HTERT RPE-1 (cell line): Measurements from ENCODE around the gene HBQ1.
"Not testable (repeated sequence)": the region's sequence is repeated elsewhere in the genome, so short reads cannot be mapped to it uniquely, and the experiment has no call there.

ENCODE experiments used
- in situ Hi-C: fragments of 300-500 bp; cut with MboI; formaldehyde crosslinking; loops from 4 replicates; pipeline ENCODE4 v1.14.3; 2020; ENCODE audit warnings: low sequenced_read_pairs

Gene HBQ1

DNA sequence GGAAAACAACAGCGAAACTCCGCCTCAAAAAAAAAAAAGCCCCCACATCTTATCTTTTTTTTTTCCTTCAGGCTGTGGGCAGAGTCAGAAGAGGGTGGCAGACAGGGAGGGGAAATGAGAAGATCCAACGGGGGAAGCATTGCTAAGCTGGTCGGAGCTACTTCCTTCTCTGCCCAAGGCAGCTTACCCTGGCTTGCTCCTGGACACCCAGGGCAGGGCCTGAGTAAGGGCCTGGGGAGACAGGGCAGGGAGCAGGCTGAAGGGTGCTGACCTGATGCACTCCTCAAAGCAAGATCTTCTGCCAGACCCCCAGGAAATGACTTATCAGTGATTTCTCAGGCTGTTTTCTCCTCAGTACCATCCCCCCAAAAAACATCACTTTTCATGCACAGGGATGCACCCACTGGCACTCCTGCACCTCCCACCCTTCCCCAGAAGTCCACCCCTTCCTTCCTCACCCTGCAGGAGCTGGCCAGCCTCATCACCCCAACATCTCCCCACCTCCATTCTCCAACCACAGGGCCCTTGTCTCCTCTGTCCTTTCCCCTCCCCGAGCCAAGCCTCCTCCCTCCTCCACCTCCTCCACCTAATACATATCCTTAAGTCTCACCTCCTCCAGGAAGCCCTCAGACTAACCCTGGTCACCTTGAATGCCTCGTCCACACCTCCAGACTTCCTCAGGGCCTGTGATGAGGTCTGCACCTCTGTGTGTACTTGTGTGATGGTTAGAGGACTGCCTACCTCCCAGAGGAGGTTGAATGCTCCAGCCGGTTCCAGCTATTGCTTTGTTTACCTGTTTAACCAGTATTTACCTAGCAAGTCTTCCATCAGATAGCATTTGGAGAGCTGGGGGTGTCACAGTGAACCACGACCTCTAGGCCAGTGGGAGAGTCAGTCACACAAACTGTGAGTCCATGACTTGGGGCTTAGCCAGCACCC, 5.0 kb upstream of the HBQ1 start:
- in situ Hi-C loops = no loop called here

DNA sequence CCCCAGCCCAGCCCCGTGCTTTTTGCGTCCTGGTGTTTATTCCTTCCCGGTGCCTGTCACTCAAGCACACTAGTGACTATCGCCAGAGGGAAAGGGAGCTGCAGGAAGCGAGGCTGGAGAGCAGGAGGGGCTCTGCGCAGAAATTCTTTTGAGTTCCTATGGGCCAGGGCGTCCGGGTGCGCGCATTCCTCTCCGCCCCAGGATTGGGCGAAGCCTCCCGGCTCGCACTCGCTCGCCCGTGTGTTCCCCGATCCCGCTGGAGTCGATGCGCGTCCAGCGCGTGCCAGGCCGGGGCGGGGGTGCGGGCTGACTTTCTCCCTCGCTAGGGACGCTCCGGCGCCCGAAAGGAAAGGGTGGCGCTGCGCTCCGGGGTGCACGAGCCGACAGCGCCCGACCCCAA, 4.3 kb upstream of the HBQ1 start:
- in situ Hi-C loops = not testable (repeated sequence)

DNA sequence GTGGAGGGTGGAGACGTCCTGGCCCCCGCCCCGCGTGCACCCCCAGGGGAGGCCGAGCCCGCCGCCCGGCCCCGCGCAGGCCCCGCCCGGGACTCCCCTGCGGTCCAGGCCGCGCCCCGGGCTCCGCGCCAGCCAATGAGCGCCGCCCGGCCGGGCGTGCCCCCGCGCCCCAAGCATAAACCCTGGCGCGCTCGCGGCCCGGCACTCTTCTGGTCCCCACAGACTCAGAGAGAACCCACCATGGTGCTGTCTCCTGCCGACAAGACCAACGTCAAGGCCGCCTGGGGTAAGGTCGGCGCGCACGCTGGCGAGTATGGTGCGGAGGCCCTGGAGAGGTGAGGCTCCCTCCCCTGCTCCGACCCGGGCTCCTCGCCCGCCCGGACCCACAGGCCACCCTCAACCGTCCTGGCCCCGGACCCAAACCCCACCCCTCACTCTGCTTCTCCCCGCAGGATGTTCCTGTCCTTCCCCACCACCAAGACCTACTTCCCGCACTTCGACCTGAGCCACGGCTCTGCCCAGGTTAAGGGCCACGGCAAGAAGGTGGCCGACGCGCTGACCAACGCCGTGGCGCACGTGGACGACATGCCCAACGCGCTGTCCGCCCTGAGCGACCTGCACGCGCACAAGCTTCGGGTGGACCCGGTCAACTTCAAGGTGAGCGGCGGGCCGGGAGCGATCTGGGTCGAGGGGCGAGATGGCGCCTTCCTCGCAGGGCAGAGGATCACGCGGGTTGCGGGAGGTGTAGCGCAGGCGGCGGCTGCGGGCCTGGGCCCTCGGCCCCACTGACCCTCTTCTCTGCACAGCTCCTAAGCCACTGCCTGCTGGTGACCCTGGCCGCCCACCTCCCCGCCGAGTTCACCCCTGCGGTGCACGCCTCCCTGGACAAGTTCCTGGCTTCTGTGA, 3.5 kb upstream of the HBQ1 start, which contains the start of gene HBA1:
Gene HBA1 (plus strand): TSS at position 204 of the 906 bp plus-strand sequence. CDS start 37 bp downstream, at position 241.
- in situ Hi-C loops = not testable (repeated sequence)

GRCh38 chr16:177394-177822, 2.9 kb upstream of the HBQ1 start:
- in situ Hi-C loops = no loop called here

DNA sequence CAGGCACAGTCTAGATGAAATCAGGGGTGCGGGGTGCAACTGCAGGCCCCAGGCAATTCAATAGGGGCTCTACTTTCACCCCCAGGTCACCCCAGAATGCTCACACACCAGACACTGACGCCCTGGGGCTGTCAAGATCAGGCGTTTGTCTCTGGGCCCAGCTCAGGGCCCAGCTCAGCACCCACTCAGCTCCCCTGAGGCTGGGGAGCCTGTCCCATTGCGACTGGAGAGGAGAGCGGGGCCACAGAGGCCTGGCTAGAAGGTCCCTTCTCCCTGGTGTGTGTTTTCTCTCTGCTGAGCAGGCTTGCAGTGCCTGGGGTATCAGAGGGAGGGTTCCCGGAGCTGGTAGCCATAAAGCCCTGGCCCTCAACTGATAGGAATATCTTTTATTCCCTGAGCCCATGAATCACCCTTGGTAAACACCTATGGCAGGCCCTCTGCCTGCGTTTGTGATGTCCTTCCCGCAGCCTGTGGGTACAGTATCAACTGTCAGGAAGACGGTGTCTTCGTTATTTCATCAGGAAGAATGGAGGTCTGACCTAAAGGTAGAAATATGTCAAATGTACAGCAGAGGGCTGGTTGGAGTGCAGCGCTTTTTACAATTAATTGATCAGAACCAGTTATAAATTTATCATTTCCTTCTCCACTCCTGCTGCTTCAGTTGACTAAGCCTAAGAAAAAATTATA, 2.1 kb upstream of the HBQ1 start:
- in situ Hi-C loops = no loop called here

DNA sequence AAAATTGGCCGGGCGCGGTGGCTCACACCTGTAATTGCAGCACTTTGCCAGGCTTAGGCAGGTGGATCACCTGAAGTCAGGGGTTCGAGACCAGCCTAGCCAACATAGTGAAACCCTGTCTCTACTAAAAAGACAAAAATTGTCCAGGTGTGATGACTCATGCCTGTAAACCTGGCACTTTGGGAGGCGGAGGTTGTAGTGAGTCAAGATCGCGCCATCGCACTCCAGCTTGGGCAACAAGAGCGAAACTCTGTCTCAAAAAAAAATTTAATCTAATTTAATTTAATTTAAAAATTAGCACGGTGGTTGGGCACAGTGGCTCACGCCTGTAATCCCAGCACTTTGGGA, 1.6 kb upstream of the HBQ1 start:
- in situ Hi-C loops = no loop called here

DNA sequence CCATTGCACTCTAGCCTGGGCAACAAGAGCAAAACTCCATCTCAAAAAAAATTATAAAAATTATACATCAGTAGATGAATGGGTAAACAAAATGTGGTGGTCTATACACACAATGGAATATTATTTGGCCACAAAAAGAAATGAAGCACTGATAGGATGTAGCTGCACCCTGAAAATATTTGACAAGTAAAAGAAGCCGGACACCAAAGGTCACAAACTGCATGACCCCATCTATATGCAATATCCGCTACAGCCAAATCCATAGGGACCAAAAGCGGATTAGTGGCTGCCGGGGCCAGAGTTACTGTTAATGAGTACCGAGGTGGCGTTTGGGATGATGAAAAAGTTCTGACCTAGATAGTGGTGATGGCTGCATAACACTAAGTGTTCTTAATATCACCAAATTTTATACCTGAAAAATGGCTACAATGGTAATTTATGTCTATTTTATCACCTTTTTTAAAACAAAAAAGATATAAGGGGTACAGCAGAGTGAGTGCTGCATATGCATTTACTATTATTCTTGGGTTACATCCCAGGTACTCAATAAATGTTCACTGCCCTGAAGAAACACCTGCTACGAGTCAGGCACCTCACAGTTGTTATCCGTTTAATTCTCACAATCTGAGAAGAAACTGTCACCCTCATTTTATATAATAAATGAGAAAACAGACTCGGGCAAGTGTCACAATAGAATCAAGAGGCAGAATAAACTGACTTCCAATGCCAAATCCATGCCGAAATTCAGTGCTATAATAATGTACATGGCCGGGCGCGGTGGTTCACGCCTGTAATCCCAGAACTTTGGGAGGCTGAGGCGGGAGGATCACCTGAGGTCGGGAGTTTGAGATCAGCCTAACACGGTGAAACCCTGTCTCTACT, 807 bp upstream of the HBQ1 start:
- in situ Hi-C loops = no loop called here

DNA sequence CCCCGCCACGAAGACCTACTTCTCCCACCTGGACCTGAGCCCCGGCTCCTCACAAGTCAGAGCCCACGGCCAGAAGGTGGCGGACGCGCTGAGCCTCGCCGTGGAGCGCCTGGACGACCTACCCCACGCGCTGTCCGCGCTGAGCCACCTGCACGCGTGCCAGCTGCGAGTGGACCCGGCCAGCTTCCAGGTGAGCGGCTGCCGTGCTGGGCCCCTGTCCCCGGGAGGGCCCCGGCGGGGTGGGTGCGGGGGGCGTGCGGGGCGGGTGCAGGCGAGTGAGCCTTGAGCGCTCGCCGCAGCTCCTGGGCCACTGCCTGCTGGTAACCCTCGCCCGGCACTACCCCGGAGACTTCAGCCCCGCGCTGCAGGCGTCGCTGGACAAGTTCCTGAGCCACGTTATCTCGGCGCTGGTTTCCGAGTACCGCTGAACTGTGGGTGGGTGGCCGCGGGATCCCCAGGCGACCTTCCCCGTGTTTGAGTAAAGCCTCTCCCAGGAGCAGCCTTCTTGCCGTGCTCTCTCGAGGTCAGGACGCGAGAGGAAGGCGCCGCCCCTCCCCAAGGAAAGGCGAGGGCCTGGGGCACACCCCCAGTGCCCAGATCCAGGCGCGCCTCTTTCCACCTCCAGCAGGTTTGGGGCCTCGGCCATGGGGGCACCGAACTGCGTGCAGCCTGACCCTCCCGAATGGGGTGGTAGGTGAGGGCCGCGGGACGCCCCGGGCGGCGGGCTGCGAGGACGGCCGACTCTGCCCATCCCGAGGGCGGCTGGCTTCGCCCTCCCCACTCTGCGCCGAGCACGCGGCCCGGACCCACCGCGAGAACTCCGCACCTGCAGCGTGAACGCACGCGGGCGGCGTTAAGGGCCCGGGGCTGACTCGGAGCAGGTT, 664 bp downstream of the HBQ1 start:
- in situ Hi-C loops = no loop called here

- in situ Hi-C loops = no loop called here
Observed at GRCh38 chr16:181565-182021, 1.3 kb downstream of the HBQ1 start.

GRCh38 chr16:183005-183404, 2.7 kb downstream of the HBQ1 start:
- in situ Hi-C loops = no loop called here

DNA sequence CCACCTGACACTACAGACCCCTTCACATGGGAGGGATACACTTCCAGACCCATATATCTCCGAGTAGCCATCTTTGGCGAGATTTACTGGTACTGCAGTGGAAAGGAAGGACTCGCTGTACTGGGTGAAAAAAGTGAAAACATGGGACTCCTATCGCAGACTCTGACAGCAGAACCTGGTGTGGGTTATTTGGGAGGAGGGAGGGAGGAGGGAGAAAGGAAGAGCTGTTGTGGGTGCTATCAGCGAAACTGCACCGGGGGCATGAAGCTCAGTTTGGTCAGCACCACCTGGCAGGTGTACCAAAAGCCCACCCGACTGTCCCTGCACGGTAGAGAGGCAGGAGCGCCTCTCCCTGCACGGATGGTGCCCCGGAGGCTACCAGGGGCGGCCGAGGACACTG, 5.0 kb downstream of the HBQ1 start:
- in situ Hi-C loops = no loop called here

DNA sequence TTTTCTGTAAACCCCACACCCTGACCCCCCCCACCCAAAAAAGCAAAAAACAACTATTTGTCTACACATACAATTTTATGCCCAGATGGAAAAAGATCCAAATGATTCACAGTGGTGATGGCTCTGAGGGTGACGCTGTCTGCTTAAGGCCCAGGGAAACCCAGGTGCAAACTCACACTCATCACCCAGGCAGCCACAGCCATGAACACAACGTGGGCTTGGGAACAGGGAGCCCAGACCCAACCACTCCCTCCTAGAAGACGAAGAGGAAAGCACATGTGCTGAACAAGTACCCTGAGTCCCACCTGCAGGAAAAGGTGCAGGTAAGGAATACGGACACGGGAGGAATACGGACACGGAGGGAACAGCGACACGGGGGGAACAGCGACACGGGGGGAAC, 5.4 kb downstream of the HBQ1 start:
- in situ Hi-C loops = no loop called here

GRCh38 chr16:187330-187729, 7.1 kb downstream of the HBQ1 start:
- in situ Hi-C loops = no loop called here

GRCh38 chr16:188674-189073, 8.4 kb downstream of the HBQ1 start:
- in situ Hi-C loops = no loop called here

- in situ Hi-C loops = no loop called here
Observed at GRCh38 chr16:189604-190186, 9.4 kb downstream of the HBQ1 start.

GRCh38 chr16:191831-192230, 11.6 kb downstream of the HBQ1 start:
- in situ Hi-C loops = no loop called here

DNA sequence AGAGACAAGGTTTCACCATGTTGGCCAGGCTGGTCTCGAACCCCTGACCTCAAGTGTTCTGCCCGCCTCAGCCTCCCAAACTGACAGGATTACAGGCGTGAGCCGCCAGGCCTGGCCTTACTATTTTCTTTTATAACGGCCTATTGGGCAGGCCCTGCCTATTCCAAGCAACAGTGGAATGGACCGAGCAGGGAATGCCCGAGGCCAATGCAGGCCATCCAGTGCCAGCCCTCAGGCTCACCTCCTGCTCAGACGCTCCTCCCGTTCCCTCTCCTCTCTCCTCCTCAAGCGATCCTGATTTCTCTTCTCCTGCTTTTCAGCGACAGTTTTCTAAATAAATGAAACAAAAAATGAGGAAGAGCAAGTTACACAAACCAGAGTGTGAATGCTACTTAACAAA, 12.4 kb downstream of the HBQ1 start:
- in situ Hi-C loops = no loop called here

DNA sequence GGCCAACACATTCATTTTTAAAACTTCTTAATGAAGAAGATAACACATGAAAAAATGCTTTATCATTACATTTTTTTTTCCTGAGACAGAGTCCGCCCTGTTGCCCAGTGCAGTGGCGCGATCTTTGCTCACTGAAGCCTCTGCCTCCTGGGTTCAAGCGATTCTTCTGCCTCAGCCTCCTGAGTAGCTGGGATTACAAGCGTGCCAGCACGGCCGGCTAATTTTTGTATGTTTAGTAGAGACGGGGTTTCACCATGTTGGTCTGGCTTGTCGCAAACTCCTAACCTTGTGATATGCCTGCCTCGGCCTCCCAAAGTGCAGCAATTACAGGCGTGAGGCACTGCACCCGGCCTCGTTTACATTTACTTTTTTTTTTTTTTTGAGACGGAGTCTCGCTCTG, 13.2 kb downstream of the HBQ1 start:
- in situ Hi-C loops = no loop called here

GRCh38 chr16:194516-194915, 14.3 kb downstream of the HBQ1 start:
- in situ Hi-C loops = no loop called here
